Astrocyte (in vitro differentiated cells and primary cell): ENCODE measurements around the gene CTH. TPM values are rescaled to one million over a fixed set of nuclear protein-coding genes. Genes with fewer than 3 reads are reported as not detected.

Experiments
- DNase-seq: peaks from one replicate; pipeline ENCODE4 v3.0.0-alpha.2; 2010; ENCODE audit warnings: low read depth
- FAIRE-seq: peaks from 2 replicates; lab custom pipeline; 2011; peaks lifted over from hg19 to GRCh38; lab: Jason Lieb, UNC
- H2AFZ ChIP-seq: 2 replicates; pipeline ENCODE4 v1.6.0; 2012; ENCODE audit warnings: low read depth, low read length, inconsistent platforms
- H3K27ac ChIP-seq: 2 replicates; pipeline ENCODE4 v1.5.1; 2011; ENCODE audit warnings: low read depth, low read length, inconsistent platforms
- H3K27me3 ChIP-seq: 2 replicates; pipeline ENCODE4 v1.6.0; 2011; ENCODE audit warnings: low read length, inconsistent platforms; ENCODE audit not compliant: insufficient read depth
- H3K36me3 ChIP-seq: 2 replicates; pipeline ENCODE4 v1.5.1; 2011; ENCODE audit warnings: low read length, inconsistent platforms; ENCODE audit not compliant: insufficient read depth
- H3K4me1 ChIP-seq: 2 replicates; pipeline ENCODE4 v1.5.1; 2011; ENCODE audit warnings: low read length, inconsistent platforms; ENCODE audit not compliant: insufficient read depth
- H3K4me2 ChIP-seq: 2 replicates; pipeline ENCODE4 v1.6.0; 2012; ENCODE audit warnings: low read length, inconsistent platforms
- H3K4me3 ChIP-seq: 2 replicates; pipeline ENCODE4 v1.5.1; 2011; ENCODE audit warnings: low read depth, mild to moderate bottlenecking, low read length, inconsistent platforms; ENCODE audit not compliant: insufficient read depth
- H3K79me2 ChIP-seq: 2 replicates; pipeline ENCODE4 v1.6.0; 2012; ENCODE audit warnings: mild to moderate bottlenecking, low read length, inconsistent platforms; ENCODE audit not compliant: insufficient read depth
- H3K9ac ChIP-seq: 2 replicates; pipeline ENCODE4 v1.6.0; 2012; ENCODE audit warnings: mild to moderate bottlenecking, low read length, inconsistent platforms
- H3K9me3 ChIP-seq: 2 replicates; pipeline ENCODE4 v1.5.1; 2012; ENCODE audit warnings: low read depth, mild to moderate bottlenecking, low read length, inconsistent platforms; ENCODE audit not compliant: insufficient read depth
- H4K20me1 ChIP-seq: 2 replicates; pipeline ENCODE4 v1.6.0; 2012; ENCODE audit warnings: low read length, inconsistent platforms; ENCODE audit not compliant: insufficient read depth
- H3K27ac Mint-ChIP-seq: one replicate; pipeline ENCODE4 v1.8.0; 2021; ENCODE audit warnings: mild to moderate bottlenecking, mixed read lengths; ENCODE audit not compliant: unreplicated experiment
- H3K27me3 Mint-ChIP-seq: one replicate; pipeline ENCODE4 v1.8.0; 2021; ENCODE audit warnings: low read depth, mixed read lengths; ENCODE audit not compliant: unreplicated experiment
- H3K36me3 Mint-ChIP-seq: one replicate; pipeline ENCODE4 v1.8.0; 2021; ENCODE audit warnings: low read depth, mixed read lengths; ENCODE audit not compliant: unreplicated experiment
- H3K4me1 Mint-ChIP-seq: one replicate; pipeline ENCODE4 v1.8.0; 2021; ENCODE audit warnings: low read depth, mixed read lengths; ENCODE audit not compliant: unreplicated experiment
- H3K4me3 Mint-ChIP-seq: one replicate; pipeline ENCODE4 v1.8.0; 2021; ENCODE audit warnings: mild to moderate bottlenecking, moderate library complexity, mixed read lengths; ENCODE audit not compliant: unreplicated experiment
- H3K9me3 Mint-ChIP-seq: one replicate; pipeline ENCODE4 v1.8.0; 2021; ENCODE audit warnings: mild to moderate bottlenecking, mixed read lengths; ENCODE audit not compliant: unreplicated experiment
- EZH2 ChIP-seq: IDR thresholded peaks from 2 replicates; pipeline ENCODE4 v1.6.1; 2012; ENCODE audit warnings: mild to moderate bottlenecking, low read length, inconsistent platforms; ENCODE audit not compliant: insufficient read depth
- total RNA-seq: library from RNA; stranded (reverse); gene quantifications from 2 replicates; pipeline ENCODE4 v1.2.1, GENCODE V29; 2021
- TF ChIP-seq, protein P1 (sequence below): IDR thresholded peaks from 2 replicates; pipeline ENCODE4 v1.5.1; 2011; ENCODE audit warnings: low read depth, mild to moderate bottlenecking, inconsistent platforms, low read length, moderate library complexity; ENCODE audit not compliant: insufficient read depth

Gene CTH
- total RNA-seq, 1 donor from 2014 or later, result 23.7 TPM

DNA sequence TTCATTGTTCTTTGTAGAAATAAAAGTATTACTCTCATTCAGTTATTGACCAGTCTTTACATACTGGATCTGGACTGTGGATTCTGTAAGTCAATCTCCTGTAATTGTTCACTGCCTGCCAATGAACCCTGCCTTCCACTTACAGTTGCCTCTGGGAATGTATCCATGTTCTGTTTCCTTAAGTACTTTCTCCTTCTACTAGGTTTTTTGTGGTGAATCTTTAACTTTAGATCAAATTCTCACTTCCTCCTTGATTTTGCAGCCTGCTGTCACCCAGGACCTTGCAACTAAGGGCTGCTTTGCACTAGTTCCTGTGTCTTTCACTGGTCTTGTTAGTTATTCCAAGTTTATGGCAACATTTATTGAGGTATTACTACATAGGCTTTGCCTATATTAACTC lies 28.4 kb upstream of the CTH start:
- H3K4me1 ChIP-seq, result no peaks in the 10 kb centered on the region
- H3K27me3 Mint-ChIP-seq, result peaks cover 3% of the 10 kb centered on the region
- DNase-seq, result no peak
- no peaks in the 10 kb centered on the region for H3K79me2 ChIP-seq
- no peak for FAIRE-seq
- H3K4me3 Mint-ChIP-seq, result no peak overlapping the region
- no peak overlapping the region for H3K27ac Mint-ChIP-seq
- H3K36me3 Mint-ChIP-seq, result no peaks in the 10 kb centered on the region
- no peaks in the 10 kb centered on the region for H3K9me3 ChIP-seq
- no peak overlapping the region for H3K27ac ChIP-seq
- H4K20me1 ChIP-seq, result no peaks in the 10 kb centered on the region
- no peaks in the 10 kb centered on the region for H3K4me1 Mint-ChIP-seq
- no peak overlapping the region for H3K4me2 ChIP-seq
- H3K9ac ChIP-seq, result no peak overlapping the region
- TF ChIP-seq, protein P1, sequence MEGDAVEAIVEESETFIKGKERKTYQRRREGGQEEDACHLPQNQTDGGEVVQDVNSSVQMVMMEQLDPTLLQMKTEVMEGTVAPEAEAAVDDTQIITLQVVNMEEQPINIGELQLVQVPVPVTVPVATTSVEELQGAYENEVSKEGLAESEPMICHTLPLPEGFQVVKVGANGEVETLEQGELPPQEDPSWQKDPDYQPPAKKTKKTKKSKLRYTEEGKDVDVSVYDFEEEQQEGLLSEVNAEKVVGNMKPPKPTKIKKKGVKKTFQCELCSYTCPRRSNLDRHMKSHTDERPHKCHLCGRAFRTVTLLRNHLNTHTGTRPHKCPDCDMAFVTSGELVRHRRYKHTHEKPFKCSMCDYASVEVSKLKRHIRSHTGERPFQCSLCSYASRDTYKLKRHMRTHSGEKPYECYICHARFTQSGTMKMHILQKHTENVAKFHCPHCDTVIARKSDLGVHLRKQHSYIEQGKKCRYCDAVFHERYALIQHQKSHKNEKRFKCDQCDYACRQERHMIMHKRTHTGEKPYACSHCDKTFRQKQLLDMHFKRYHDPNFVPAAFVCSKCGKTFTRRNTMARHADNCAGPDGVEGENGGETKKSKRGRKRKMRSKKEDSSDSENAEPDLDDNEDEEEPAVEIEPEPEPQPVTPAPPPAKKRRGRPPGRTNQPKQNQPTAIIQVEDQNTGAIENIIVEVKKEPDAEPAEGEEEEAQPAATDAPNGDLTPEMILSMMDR, result no peak
- no peak for TF ChIP-seq EZH2
- no peaks in the 10 kb centered on the region for H3K9me3 Mint-ChIP-seq
- H3K27me3 ChIP-seq, result no peaks in the 10 kb centered on the region
- H3K36me3 ChIP-seq, result no peaks in the 10 kb centered on the region
- H2AFZ ChIP-seq, result no peak overlapping the region
- no peak overlapping the region for H3K4me3 ChIP-seq

GRCh38 chr1:70383483-70383882 lies 27.6 kb upstream of the CTH start:
- no peaks in the 10 kb centered on the region for H3K4me1 ChIP-seq
- Mint-ChIP-seq H3K4me3 (no peak overlapping the region), H3K9me3 (no peaks in the 10 kb centered on the region), H3K4me1 (no peaks in the 10 kb centered on the region), H3K27ac (no peak overlapping the region), H3K27me3 (peaks cover 6% of the 10 kb centered on the region), H3K36me3 (no peaks in the 10 kb centered on the region)
- no peaks in the 10 kb centered on the region for H3K9me3 ChIP-seq
- H3K79me2 ChIP-seq, result no peaks in the 10 kb centered on the region
- no peak overlapping the region for H2AFZ ChIP-seq
- TF ChIP-seq, protein P1, result no peak
- TF ChIP-seq EZH2, result no peak
- H3K27me3 ChIP-seq, result no peaks in the 10 kb centered on the region
- DNase-seq (no peak), FAIRE-seq (no peak)
- H3K27ac ChIP-seq, result no peak overlapping the region
- H3K36me3 ChIP-seq, result no peaks in the 10 kb centered on the region
- H4K20me1 ChIP-seq, result no peaks in the 10 kb centered on the region
- H3K4me2 ChIP-seq, result no peak overlapping the region
- no peak overlapping the region for H3K9ac ChIP-seq
- H3K4me3 ChIP-seq, result no peak overlapping the region

DNA sequence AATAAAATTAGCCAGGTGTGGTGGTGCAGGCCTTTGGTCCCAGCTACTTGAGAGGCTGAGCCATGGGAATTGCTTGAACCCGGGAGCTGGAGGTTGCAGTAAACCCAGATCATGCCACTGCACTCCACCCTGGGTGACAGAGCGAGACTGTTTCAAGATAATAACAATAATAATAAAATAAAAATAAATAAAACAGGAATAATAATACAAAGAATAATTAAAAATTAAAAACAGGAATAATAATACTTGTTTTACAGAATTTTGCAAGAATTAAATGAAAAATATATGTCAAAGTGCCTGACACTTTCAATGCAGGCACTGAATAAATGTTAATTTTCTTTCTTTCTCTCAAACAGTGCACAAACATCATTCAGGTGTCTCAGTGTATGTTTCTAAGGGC lies 26.5 kb upstream of the CTH start:
- H3K4me1 ChIP-seq, result no peaks in the 10 kb centered on the region
- no peaks in the 10 kb centered on the region for H3K9me3 ChIP-seq
- no peaks in the 10 kb centered on the region for H3K36me3 Mint-ChIP-seq
- no peak overlapping the region for H3K4me2 ChIP-seq
- peaks cover 11% of the 10 kb centered on the region for H3K27me3 Mint-ChIP-seq
- H3K4me1 Mint-ChIP-seq, result no peaks in the 10 kb centered on the region
- FAIRE-seq (no peak), DNase-seq (no peak)
- H3K9me3 Mint-ChIP-seq, result no peaks in the 10 kb centered on the region
- no peak overlapping the region for H2AFZ ChIP-seq
- TF ChIP-seq, protein P1, result no peak
- no peak for TF ChIP-seq EZH2
- H3K4me3 Mint-ChIP-seq, result no peak overlapping the region
- no peaks in the 10 kb centered on the region for H4K20me1 ChIP-seq
- H3K79me2 ChIP-seq, result no peaks in the 10 kb centered on the region
- no peaks in the 10 kb centered on the region for H3K27me3 ChIP-seq
- no peak overlapping the region for H3K27ac ChIP-seq
- no peak overlapping the region for H3K4me3 ChIP-seq
- H3K9ac ChIP-seq, result no peak overlapping the region
- H3K27ac Mint-ChIP-seq, result no peak overlapping the region
- no peaks in the 10 kb centered on the region for H3K36me3 ChIP-seq
